ENCODE measurements around the gene CITED1. TPM values are rescaled to one million over a fixed set of nuclear protein-coding genes. Genes with fewer than 3 reads are reported as not detected.

CITED1 gene, protein sequence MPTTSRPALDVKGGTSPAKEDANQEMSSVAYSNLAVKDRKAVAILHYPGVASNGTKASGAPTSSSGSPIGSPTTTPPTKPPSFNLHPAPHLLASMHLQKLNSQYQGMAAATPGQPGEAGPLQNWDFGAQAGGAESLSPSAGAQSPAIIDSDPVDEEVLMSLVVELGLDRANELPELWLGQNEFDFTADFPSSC
- total RNA-seq: not detected in 2 replicates

DNA sequence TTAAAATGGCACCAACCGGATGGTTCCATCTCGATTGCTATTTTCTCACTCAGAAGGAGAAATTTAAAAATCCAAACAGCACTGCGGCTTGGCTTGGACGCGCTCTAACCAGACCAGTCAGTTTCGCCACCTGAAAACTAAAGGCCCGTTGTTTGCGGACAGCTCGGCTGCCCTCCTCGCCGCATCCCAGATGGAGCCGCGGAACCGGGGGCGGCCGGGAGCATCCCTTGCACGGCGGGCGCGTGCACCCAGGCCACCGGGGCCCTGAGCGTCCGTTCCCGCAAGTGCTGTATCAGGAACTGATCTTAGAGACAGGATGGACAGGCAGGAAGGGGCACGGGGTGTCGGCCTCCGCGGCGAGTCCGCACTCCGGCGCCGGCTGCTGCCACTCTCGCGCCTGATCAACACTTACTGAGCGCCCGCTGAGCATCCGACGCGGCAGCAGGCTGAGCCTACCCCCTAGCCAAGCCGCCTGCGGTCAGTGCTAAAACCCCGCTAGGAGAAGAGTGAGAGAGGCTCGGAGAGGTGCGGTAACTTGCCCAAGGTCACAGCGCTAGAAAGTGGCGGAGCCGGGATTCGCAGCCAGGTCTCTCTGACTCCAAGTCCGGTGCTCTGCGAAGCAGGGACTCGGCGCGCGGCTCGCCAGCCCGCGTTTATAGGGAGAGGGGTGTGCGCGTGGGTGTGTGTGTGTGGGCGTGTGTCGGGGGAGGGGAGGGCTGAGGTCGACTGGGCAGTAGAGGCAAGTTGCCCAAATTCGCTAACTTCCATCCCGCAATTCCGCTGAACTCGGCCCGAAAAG is at the start of gene CITED1:
CITED1 (minus strand) TSS at position 629 of the 799 bp plus-strand sequence. CDS start 3,045 bp downstream, outside the sequence.

Other genes starting within 250 kb of the CITED1 start
- 5.3 and 7.2 TPM in 2 replicates for gene RTL5, start 174.0 kb downstream of the CITED1 start, total RNA-seq
- gene PIN4, start 124.2 kb downstream of the CITED1 start, total RNA-seq: 6.0 and 9.6 TPM in 2 replicates
- gene ERCC6L, start 66.9 kb downstream of the CITED1 start, total RNA-seq: 0.63 and 1.6 TPM in 2 replicates
- 466 and 529 TPM in 2 replicates for gene RPS4X, start 28.7 kb downstream of the CITED1 start, total RNA-seq